ENCODE data around the gene AATK.

AATK gene

GRCh38 chr17:81085420-81085911 is 80.6 kb downstream of the AATK start:
- TF ChIP-seq TCF4 (CRISPR knock-in tag; IDR thresholded peaks at IDR 0.05; ENCODE audit: borderline replicate concordance) (no peak), ZFP30 (CRISPR knock-in tag; IDR thresholded peaks at IDR 0.05) (no peak), ZNF70 (CRISPR knock-in tag; IDR thresholded peaks at IDR 0.05) (no peak)
- ATAC-seq: no peak

DNA sequence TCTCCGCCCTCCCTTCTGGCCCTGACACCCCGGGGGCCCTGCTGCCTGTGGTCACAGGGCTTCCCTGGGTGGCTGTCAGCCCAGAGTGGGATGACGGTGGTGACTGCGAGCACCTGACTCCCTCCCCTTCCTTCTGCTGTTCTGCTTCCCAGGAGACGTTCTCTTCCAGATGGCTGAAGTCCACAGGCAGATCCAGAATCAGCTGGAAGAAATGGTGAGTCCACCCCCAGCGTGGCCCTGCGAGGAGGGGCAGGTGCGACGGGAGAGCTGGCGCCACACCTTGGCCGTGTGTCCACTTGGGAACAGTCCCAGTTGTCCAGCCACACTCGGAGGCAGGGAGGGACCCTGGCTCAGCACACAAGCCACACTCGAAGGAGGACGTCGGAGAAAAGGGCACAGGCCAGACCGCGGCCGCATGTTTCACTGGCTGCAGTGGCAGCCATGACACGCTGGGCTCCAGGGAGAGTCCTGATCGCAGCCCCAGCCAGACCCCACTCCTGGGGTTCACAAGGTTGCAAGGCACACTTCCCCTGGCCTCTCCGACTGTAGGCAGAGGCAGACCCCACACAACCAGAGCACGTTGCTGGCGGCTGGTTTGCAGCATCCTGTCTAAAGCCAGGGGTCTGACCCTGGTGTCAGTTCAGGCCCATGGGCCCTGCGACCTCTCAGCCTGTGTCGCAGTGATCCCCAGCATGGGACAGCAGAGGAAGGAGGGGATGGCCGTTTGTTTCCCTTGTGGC is 81.2 kb downstream of the AATK start:
- TF ChIP-seq, protein P1, sequence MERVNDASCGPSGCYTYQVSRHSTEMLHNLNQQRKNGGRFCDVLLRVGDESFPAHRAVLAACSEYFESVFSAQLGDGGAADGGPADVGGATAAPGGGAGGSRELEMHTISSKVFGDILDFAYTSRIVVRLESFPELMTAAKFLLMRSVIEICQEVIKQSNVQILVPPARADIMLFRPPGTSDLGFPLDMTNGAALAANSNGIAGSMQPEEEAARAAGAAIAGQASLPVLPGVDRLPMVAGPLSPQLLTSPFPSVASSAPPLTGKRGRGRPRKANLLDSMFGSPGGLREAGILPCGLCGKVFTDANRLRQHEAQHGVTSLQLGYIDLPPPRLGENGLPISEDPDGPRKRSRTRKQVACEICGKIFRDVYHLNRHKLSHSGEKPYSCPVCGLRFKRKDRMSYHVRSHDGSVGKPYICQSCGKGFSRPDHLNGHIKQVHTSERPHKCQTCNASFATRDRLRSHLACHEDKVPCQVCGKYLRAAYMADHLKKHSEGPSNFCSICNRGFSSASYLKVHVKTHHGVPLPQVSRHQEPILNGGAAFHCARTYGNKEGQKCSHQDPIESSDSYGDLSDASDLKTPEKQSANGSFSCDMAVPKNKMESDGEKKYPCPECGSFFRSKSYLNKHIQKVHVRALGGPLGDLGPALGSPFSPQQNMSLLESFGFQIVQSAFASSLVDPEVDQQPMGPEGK (CRISPR knock-in tag; IDR thresholded peaks at IDR 0.05; ENCODE audit: borderline replicate concordance): no peak
- TF ChIP-seq ESRRG (CRISPR knock-in tag; IDR thresholded peaks at IDR 0.05) (no peak), ISL1 (CRISPR knock-in tag; IDR thresholded peaks at IDR 0.05) (no peak), GLIS3 (CRISPR knock-in tag; IDR thresholded peaks at IDR 0.05) (no peak), OSR1 (CRISPR knock-in tag; IDR thresholded peaks at IDR 0.05) (no peak), RARB (CRISPR knock-in tag; IDR thresholded peaks at IDR 0.05) (no peak), ZNF70 (CRISPR knock-in tag; IDR thresholded peaks at IDR 0.05) (no peak), ZFP3 (CRISPR knock-in tag; IDR thresholded peaks at IDR 0.05) (no peak)
- TF ChIP-seq, protein P2, sequence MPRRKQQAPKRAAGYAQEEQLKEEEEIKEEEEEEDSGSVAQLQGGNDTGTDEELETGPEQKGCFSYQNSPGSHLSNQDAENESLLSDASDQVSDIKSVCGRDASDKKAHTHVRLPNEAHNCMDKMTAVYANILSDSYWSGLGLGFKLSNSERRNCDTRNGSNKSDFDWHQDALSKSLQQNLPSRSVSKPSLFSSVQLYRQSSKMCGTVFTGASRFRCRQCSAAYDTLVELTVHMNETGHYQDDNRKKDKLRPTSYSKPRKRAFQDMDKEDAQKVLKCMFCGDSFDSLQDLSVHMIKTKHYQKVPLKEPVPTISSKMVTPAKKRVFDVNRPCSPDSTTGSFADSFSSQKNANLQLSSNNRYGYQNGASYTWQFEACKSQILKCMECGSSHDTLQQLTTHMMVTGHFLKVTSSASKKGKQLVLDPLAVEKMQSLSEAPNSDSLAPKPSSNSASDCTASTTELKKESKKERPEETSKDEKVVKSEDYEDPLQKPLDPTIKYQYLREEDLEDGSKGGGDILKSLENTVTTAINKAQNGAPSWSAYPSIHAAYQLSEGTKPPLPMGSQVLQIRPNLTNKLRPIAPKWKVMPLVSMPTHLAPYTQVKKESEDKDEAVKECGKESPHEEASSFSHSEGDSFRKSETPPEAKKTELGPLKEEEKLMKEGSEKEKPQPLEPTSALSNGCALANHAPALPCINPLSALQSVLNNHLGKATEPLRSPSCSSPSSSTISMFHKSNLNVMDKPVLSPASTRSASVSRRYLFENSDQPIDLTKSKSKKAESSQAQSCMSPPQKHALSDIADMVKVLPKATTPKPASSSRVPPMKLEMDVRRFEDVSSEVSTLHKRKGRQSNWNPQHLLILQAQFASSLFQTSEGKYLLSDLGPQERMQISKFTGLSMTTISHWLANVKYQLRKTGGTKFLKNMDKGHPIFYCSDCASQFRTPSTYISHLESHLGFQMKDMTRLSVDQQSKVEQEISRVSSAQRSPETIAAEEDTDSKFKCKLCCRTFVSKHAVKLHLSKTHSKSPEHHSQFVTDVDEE (CRISPR knock-in tag; IDR thresholded peaks at IDR 0.05): no peak
- no peak for ATAC-seq

- no peak for ATAC-seq
- TF ChIP-seq RARB (CRISPR knock-in tag; IDR thresholded peaks at IDR 0.05): no peak
- TF ChIP-seq SNAI2 (CRISPR knock-in tag; IDR thresholded peaks at IDR 0.05): no peak
- no peak for TF ChIP-seq POU6F1 (CRISPR knock-in tag; IDR thresholded peaks at IDR 0.05; ENCODE audit: borderline replicate concordance, low read depth)
- TF ChIP-seq, protein P2 (CRISPR knock-in tag; IDR thresholded peaks at IDR 0.05): no peak
- no peak for TF ChIP-seq ZFP30 (CRISPR knock-in tag; IDR thresholded peaks at IDR 0.05)
- no peak for TF ChIP-seq ZC3H10 (CRISPR knock-in tag; IDR thresholded peaks at IDR 0.05)
- TF ChIP-seq ISL1 (CRISPR knock-in tag; IDR thresholded peaks at IDR 0.05): no peak
- no peak for TF ChIP-seq CREB5 (CRISPR knock-in tag; IDR thresholded peaks at IDR 0.05; ENCODE audit: low read depth)
- no peak for TF ChIP-seq TOX (CRISPR knock-in tag; IDR thresholded peaks at IDR 0.05; ENCODE audit: borderline replicate concordance)
- no peak for TF ChIP-seq ZNF70 (CRISPR knock-in tag; IDR thresholded peaks at IDR 0.05)
- TF ChIP-seq ZNF565 (CRISPR knock-in tag; conservative IDR thresholded peaks at IDR 0.05; ENCODE audit: low read depth): no peak
- TF ChIP-seq CSDC2 (CRISPR knock-in tag; IDR thresholded peaks at IDR 0.05): no peak
- no peak for TF ChIP-seq CSRNP3 (CRISPR knock-in tag; IDR thresholded peaks at IDR 0.05)
Observed at GRCh38 chr17:81083125-81083765, 82.8 kb downstream of the AATK start.

All from SK-N-SH treated with all-trans-retinoic acid at 6 μM for 48 hours (cell line).